ENCODE results near the gene CFAP46. TPM values are rescaled to one million over a fixed set of nuclear protein-coding genes. Genes with fewer than 3 reads are reported as not detected.
"Not testable (repeated sequence)": the region's sequence is repeated elsewhere in the genome, so short reads cannot be mapped to it uniquely, and the experiment has no call there.

The CFAP46 gene
- total RNA-seq, 3 donors from 2014 or later (not counting 1 experiment from before 2014, with no cell fraction given): 0.35 TPM; not detected in 2

- Mint-ChIP-seq H3K9me3 (no peaks in the 10 kb centered on the region), H3K27me3 (ENCODE audit: low read depth in 2 of 2) (peaks cover 27 to 34% of the 10 kb centered on the region in 2 donors), H3K36me3 (no peaks in the 10 kb centered on the region), H3K4me1 (no peaks in the 10 kb centered on the region), H3K27ac (no peak overlapping the region), H3K4me3 (no peak overlapping the region)
- intact Hi-C loops (cut with micrococcal nuclease): no loop called here
- WGBS (ENCODE audit: insufficient coverage): 82% methylated on average over 16 of the region's 16 CpGs
- Histone ChIP-seq H3K9me3 (ENCODE audit: control insufficient read depth, insufficient read depth, low read length) (no peaks in the 10 kb centered on the region), H3K27ac (ENCODE audit: low read length) (no peak overlapping the region), H3K4me1 (ENCODE audit: control insufficient read depth, insufficient read depth, low read length) (no peaks in the 10 kb centered on the region), H3K4me3 (ENCODE audit: low read length) (no peak overlapping the region), H3K36me3 (ENCODE audit: control insufficient read depth, insufficient read depth, low read length) (no peaks in the 10 kb centered on the region), H3K27me3 (ENCODE audit: control insufficient read depth, insufficient read depth, low read length) (no peaks in the 10 kb centered on the region)
- no peak for DNase-seq
- no peak for TF ChIP-seq CTCF (IDR thresholded peaks at IDR 0.05)
- ATAC-seq: no peak
These were observed 52.8 kb downstream of the CFAP46 start for GRCh38 chr10:132889556-132889955.

- H3K27me3 ChIP-seq (ENCODE audit: control insufficient read depth, insufficient read depth, low read length): no peaks in the 10 kb centered on the region
- WGBS (ENCODE audit: insufficient coverage): 91% methylated on average over 16 of the region's 16 CpGs
These were observed 53.4 kb downstream of the CFAP46 start for GRCh38 chr10:132888898-132889490.

GRCh38 chr10:132888446-132888845, 53.9 kb downstream of the CFAP46 start:
- H3K36me3 ChIP-seq (ENCODE audit: control insufficient read depth, insufficient read depth, low read length); H3K4me3 ChIP-seq (ENCODE audit: low read length); H3K27me3 ChIP-seq (ENCODE audit: control insufficient read depth, insufficient read depth, low read length); H3K4me1 Mint-ChIP-seq; H3K4me1 ChIP-seq (ENCODE audit: control insufficient read depth, insufficient read depth, low read length); DNase-seq; H3K9me3 Mint-ChIP-seq; H3K27ac Mint-ChIP-seq; H3K27ac ChIP-seq (ENCODE audit: low read length); intact Hi-C loops (cut with micrococcal nuclease); ATAC-seq; H3K36me3 Mint-ChIP-seq; H3K4me3 Mint-ChIP-seq; H3K9me3 ChIP-seq (ENCODE audit: control insufficient read depth, insufficient read depth, low read length): not testable (repeated sequence)
- peaks cover 21 to 23% of the 10 kb centered on the region in 2 donors for H3K27me3 Mint-ChIP-seq (ENCODE audit: low read depth in 2 of 2)
- WGBS (ENCODE audit: insufficient coverage): 88% methylated on average over 8 of the region's 16 CpGs

More at GRCh38 chr10:132888898-132889490, 53.4 kb downstream of the CFAP46 start:
- no peaks in the 10 kb centered on the region for H3K4me1 ChIP-seq (ENCODE audit: control insufficient read depth, insufficient read depth, low read length)
- ATAC-seq (no peak), DNase-seq (no peak)
- no peaks in the 10 kb centered on the region for H3K9me3 ChIP-seq (ENCODE audit: control insufficient read depth, insufficient read depth, low read length)
- intact Hi-C loops (cut with micrococcal nuclease): no loop called here
- no peak overlapping the region for H3K4me3 Mint-ChIP-seq
- no peak overlapping the region for H3K4me3 ChIP-seq (ENCODE audit: low read length)
- TF ChIP-seq CTCF (IDR thresholded peaks at IDR 0.05): no peak
- no peaks in the 10 kb centered on the region for H3K36me3 Mint-ChIP-seq
- H3K27ac Mint-ChIP-seq: no peak overlapping the region
- no peaks in the 10 kb centered on the region for H3K9me3 Mint-ChIP-seq
- no peaks in the 10 kb centered on the region for H3K36me3 ChIP-seq (ENCODE audit: control insufficient read depth, insufficient read depth, low read length)
- H3K27me3 Mint-ChIP-seq (ENCODE audit: low read depth in 2 of 2): peaks cover 22 to 29% of the 10 kb centered on the region in 2 donors
- no peaks in the 10 kb centered on the region for H3K4me1 Mint-ChIP-seq
- no peak overlapping the region for H3K27ac ChIP-seq (ENCODE audit: low read length)

GRCh38 chr10:132886211-132887099, 55.9 kb downstream of the CFAP46 start:
- Mint-ChIP-seq H3K9me3 (peaks cover 0 to 2% of the 10 kb centered on the region in 2 donors), H3K27ac (no peak overlapping the region), H3K4me1 (peaks cover 0 to 8% of the 10 kb centered on the region in 2 donors), H3K27me3 (ENCODE audit: low read depth in 2 of 2) (peaks cover 12 to 13% of the 10 kb centered on the region in 2 donors), H3K36me3 (no peaks in the 10 kb centered on the region), H3K4me3 (no peak overlapping the region)
- DNase-seq: no peak
- Histone ChIP-seq H3K27me3 (ENCODE audit: control insufficient read depth, insufficient read depth, low read length) (no peaks in the 10 kb centered on the region), H3K4me3 (ENCODE audit: low read length) (no peak overlapping the region), H3K9me3 (ENCODE audit: control insufficient read depth, insufficient read depth, low read length) (no peaks in the 10 kb centered on the region), H3K36me3 (ENCODE audit: control insufficient read depth, insufficient read depth, low read length) (no peaks in the 10 kb centered on the region), H3K27ac (ENCODE audit: low read length) (no peak overlapping the region), H3K4me1 (ENCODE audit: control insufficient read depth, insufficient read depth, low read length) (no peaks in the 10 kb centered on the region)
- peak in 1 of 3 donors; percentile 25 for ATAC-seq
- WGBS (ENCODE audit: insufficient coverage): 81% methylated on average over 35 of the region's 35 CpGs
- no peak for TF ChIP-seq CTCF (IDR thresholded peaks at IDR 0.05)
- intact Hi-C loops (cut with micrococcal nuclease): no loop called here

Measured in natural killer cell (primary cell).